ENCODE data around the gene FBXL17.
A peak's percentile ranks its signal among the peaks of the same experiment; 100 is the strongest.
"Not testable (repeated sequence)": the region's sequence is repeated elsewhere in the genome, so short reads cannot be mapped to it uniquely, and the experiment has no call there.

The FBXL17 gene

DNA sequence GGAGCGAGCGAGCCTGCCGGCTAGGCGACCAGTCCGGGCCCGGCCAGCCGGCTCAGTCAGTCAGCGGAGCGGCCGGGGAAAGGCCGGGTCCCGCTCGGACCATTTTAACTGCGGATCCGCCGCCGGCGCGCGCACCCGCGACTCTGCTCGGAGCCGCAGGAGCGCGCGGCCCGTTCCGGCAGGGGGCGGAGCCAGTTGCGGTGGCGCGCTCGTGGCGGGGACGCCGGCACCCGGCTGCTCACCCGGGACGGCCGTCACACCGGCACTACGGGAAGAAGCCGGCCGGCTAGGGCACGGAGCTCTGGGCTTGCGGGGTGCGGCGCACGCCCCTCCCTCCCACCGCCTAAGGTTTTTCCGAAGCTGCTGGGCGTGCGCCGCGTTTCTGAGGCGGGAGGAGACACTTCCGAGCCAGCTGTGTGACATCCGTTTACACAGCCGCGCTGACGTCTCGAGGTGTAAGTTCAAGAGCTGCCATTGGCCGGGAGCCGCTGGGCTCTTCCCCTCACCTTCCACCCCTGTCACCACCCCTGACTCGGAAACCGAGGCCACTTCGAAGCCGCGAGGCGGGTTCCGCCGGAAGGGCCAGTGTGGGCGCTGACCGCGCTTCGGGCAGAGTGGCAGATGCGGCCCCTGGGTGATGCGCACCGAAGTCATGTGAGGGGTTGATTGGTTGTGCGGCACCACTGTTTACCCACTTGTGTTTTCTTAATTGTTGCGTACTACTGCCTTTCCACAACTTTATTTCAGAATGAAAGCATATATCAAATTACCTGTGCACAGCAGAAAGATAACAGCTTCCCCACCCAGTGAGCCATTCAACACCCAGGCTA is at the start of gene FBXL17:
TSS of gene FBXL17 (minus strand) at position 145 of the 830 bp plus-strand sequence.
- peak; percentile 93 to 95 for DNase-seq

DNA sequence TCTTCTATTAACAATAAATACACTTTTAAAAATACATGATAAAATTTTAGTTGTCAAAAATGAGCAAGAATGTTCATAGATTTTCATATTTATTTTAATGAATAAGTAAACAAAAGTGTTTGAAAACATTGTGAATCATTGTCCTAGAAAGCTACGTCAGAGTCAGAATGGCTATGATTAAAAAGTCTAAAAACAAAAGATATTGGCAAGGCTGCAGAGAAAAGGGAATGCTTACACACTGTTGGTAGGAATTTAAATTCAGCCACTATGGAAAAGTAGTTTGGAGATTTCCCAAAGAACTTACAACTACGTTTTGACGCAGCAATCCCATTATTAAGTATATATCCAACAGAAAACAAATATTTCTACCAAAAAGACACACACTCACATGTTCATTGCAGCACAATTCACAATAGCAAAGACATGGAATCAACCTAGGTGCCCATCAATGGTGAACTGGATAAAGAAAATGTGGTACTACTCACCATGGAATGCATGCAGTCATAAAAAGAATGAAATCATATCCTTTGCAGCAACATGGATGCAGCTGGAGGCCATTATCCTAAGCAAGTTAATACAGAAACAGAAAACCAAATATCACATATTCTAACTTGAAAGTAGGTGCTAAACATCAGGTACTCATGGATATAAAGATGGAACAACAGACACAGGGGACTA is 49.2 kb upstream of the FBXL17 start:
- no peak for DNase-seq

DNA sequence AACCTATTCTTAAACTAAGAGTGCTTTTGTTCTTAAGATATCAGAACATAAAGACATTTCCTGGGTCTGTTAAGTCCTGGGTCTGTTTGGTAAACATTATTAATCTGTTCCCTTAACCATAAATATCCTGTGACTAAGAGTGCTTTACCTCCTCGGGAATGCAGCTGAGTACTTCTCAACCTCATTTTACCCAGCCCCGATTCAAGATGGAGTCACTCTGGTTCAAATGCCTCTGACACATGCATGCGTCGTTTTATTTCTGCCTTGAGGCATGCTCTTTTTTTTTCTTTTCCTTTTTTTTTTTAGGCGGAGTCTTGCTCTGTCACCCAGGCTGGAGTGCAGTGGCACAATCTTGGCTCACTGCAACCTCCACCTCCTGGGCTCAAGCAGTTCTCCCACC is 39.8 kb upstream of the FBXL17 start:
- no peak for DNase-seq

DNA sequence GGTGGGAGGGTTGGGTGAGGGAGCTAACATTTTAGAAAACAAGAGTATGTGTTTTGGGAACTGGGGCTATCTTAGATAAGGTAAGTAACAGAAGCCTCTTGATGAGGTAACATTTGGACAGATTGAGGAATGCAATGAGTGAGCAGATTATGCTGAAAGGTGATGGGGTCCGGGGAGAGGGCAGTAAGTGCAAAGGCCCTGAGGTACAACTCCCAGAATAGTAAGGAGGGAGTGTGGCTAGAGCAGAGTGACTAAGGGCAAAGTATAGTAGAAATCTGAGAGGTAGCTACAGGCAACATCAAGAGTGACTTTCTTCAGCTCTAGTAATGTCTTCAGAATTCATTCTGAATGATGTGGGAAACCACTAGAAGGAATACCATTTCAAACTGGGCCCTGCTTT is 38.9 kb upstream of the FBXL17 start:
- no peak for DNase-seq

DNA sequence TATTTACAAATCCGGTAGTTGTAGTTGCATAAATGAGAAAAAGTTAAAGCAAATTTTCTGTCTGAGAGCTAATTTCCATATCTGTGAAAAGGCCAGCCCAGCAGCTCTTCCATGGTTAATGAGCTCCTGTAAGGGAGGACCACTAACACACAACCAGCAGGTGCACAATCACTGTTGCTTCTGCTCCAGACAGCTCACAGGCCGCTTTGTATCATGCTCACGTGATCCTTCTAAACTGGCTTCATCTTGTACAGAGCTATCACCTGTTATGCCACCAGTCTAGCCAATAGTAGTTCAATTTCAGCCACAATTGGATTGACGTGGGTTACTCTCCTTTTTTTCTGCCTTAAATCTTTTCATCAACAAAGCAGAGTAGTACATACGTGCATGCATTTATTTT is 38.3 kb upstream of the FBXL17 start:
- no peak for DNase-seq

DNA sequence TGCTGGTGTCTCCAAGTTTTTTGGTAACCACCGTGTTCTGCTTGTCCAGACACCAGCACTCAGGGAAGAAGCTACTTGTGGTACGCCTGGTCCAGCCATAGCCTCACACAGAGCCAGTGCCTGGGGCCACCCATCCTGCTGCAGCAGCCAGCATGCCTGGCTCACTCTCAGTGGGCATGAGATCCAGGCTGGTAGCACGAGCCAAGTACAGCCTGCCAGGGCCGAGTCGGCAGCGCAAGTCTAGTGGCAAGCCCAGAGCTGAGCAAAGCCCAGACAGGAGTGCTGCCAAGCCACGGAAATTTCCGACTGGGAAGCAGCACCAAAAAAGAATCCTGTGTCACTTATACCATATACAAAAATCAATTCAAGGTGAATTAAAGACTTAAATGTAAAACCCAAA is 36.3 kb upstream of the FBXL17 start:
- DNase-seq = no peak

DNA sequence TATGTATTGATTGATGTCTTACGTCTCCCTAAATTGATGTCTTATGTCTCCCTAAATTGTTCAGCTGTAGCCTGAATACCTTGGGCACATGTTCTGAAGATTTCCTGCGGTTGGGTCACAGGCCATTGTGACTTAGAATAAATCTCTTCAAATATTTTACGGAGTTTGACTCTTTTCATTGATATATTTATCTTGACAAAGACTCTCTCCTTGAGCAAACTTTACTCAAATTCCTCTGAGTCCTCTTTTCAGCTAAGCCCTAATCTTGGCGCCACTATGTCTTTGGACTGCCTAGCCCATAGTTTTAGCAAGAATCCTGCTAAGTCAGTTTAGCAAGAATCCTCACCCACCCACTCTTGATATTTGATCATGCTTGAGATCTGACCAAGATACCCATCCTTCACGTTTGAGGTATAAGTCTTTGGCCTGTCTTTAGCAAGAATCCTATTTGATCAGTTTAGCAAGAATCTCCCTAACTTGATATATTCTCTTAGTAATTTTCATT is 35.3 kb upstream of the FBXL17 start:
- no peak for DNase-seq

DNA sequence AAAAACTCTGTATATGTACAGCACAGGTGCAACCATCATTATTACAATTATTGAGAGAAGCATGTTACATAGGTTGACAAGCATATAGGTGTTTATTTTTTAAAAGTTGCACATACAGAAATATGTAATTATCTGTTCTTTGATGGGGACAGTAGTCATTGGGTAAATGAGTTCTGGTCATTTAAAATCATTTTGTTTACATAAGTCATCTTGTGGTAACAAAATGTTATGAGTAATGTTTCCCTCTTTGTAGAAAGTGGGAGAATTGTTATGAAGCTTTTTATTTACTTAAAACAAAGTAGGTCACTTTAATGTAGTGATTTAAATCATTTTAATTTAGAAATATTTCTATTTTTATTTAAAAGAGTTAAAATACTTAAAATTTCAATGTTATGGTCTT is 33.8 kb upstream of the FBXL17 start:
- DNase-seq = no peak

DNA sequence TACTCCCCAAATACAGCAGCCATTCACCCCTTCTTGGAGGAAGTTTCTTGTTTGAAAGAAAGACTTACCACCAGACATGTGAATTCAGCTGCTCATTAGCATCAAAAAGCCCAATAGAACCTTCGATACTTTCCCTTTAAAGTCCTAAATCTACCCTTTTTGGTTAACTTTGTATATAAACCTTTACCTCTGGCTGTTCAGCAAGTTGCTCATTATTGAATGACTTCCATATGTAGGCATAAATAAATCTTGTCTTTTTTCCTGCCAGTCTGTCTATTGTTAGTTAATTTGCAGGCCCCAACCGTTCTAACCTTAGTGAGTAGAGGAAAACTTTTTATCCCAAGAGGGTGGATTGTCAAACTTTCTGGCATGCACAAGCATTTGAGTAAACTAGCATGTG is 27.9 kb upstream of the FBXL17 start:
- DNase-seq = no peak

DNA sequence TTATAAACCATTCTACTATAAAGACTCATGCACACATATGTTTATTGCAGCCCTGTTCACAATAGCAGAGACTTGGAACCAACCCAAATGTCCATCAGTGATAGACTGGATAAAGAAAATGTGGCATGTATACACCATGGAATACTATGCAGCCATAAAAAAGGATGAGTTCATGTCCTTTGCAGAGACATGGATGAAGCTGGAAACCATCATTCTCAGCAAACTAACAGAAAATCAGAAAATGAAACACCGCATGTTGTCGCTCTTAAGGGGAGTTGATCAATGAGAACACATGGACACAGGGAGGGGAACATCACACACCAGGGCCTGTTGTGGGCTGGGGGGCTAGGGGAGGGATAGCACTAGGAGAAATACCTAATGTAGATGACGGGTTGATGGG is 23.3 kb upstream of the FBXL17 start:
- DNase-seq = not testable (repeated sequence)

DNA sequence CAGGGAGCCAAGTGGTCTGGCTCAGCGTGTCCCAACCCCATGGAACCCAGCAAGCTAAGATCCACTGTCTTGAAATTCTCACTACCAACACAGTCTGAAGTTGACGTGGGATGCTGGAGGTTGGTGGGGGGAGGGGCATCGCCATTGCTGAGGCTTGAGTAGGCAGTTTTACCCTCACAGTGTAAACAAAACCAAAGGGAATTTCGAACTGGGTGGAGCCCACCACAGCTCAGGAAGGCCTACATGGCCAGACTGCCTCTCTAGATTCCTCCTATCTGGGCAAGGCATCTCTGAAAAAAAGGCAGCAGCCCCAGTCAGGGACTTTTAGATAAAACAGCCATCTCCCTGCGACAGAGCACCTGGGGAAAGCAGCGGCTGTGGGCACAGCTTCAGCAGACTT is 17.1 kb upstream of the FBXL17 start:
- no peak for DNase-seq

DNA sequence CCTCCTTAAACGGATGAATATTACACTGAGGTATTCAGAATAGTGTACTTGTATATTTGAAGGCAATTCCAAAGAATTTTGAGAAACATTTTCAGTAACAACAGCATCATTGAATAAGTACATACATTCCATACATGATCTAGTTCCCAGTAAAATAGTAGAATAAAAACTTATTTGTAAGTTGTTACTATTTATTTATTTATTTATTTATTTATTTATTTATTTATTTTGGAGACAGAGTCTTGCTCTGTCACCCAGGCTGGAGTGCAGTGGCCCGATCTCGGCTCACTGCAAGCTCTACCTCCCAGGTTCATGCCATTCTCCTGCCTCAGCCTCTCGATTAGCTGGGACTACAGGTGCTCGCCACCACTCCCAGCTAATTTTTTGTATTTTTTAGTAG is 14.9 kb upstream of the FBXL17 start:
- DNase-seq = not testable (repeated sequence)

DNA sequence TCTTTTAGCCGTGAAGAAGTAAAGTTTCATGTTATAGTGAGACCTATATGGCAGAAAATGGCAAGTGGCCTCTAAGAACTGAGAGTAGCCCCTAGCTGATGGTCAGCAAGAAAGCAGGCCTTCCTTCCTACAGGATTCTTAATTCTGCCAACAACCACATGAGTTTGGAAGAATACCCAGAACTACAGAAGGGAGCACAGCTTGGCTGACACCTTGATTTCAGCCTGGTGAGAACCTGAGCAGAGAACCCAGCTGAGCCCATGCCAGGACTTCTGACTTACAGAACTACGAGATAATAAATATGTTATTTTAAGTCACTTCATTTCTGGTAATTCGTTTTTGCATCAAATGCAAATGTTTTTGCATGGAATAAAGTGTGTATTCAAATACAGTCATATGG is 5.9 kb upstream of the FBXL17 start:
- no peak for DNase-seq

DNA sequence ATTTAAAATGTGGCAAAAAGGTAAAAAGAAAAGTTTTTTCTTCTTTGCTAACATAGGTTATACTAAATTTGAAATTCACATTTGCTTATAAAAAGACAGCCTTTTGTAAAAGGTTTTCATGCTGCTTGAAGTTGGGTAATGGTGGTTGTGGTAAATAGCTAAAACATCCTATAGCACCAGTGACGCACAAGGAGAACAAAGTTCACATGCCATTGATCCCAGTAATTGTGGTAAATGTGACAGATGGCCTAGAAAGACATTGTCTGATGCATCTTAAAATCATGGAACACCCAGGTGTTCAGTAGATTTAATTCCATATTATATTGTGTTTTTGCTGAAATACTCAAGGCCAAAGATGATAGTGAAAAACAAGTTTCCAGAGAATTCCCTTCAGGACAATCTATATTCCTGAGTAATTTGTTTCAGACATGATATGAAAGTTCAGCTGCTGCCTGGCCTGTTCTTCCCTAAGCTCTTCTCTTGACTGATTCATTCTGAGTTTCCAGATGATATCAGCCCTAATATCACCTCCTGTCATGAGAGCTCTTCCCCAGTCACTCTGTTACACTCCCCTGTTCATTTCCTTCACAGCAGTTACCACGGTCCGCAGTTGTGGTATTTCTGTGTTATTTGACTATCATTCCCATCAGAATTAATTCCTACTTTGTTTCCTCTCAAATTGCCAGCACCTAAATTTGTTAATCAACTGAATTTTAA is 4.6 kb upstream of the FBXL17 start:
- no peak for DNase-seq

DNA sequence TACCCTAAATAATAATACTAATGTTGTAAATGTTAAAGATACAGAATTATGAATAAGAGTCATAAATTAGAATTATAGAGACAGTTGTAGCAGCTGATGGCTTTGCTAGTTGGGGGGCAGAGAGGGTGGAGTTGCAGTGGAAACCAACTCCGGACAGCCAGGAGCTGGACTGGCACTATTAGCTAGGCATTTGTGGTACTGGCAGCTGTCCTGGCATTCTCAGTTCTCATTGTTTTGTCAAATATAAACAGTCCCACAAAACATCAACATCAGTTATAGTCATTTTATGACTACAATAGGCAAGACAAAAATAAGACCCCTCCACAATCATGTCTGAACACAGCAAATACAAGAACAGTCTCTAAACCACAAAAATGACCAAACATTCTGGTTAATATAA is 2.8 kb upstream of the FBXL17 start:
- no peak for DNase-seq

DNA sequence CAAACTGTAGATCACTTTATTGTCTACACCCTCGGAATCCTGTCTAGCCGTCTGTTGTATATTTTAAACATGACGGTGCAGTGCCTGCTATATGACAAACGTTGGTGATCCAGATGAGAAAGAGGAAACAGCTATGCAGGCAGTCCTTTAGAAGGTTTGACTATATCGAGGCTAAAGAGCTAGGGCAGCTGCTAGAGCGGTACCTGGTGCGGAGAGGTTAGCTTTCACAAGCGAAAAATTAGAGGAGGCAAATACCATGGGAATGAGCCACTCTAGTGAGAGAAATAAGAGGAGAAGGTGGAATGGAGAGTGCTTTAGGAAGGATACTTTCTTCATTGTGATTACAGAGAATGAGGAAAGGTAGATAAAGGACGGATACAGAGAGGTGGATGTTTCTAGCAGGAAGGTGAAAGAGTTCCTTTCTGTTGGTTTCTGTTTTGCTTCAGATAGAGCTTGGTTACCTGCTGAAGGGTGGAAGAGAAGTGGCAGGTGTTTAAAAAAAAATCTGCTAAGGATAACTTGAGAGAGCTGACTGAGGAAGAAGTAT is 959 bp upstream of the FBXL17 start:
- peak; percentile 32 to 51 for DNase-seq

DNA sequence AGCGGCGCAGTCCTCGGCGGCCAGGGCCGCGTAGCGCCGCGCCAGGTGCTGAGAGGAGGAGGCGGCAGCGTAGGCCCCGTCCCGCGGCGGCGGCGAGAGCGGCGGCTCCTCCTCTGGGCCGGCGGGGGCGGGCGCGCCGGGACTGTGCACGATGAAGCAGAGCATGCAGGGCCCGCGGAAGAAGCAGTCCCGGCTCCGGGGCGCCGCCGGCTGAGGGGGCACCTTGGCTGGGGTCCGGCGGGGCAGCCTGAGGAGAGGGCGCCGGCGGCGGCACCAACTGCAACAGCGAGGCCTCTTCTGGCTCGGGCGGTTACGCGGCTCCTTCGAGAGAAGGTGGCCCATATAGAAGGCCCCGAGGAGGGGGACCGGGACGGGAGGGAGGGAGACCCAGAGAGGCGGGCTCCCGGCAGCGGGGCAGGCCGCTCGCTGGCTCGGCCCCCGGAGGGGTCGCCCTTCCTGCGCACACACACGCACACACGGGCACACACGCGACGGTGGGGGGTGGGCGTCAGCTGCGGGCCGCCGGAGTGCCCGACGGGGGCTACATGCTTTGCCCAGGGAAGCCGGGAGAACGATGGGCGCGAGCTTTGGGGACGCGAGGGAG is 446 bp downstream of the FBXL17 start:
- peak; percentile 76 to 77 for DNase-seq

DNA sequence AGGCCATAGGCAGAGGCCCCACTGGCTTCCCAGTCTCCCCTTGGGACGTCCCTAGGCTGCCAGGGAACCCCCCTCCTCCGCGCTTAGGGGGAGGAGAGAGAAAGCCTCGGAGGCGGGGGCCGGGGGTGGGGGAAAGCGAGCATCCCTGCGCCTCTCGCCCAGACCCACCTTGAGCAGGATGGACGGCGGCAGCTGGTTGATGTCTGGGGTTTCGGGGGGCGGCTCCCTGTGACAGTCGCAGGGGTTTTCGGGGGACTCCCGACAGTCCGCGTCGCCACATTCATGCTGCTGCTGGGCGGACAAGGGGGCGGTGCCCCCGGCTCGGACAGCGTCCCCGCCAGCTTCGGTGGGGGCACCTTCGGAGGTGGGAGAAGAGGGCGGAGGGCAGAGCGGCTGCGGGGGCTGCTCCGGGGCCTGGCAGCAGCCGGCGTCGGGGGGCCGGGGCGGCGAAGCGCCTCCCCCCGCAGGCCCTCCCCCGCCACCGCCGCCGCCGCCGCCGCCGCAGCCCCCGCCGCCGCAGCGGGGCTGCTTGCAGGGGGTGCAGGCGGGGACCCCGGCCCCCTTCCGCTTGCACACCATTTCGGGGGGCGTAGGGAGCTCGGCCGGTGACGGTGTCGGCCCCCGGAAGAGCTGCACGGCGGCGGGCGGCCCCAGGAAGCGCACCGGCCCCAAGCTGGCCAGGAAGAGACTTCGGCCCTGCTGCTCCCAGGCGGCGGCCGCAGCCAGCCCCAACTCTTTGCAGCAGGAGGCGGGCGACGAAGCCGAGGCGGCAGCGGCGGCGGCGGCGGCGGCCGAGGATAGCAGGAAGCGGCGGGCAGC is 1.2 kb downstream of the FBXL17 start:
- DNase-seq = peak; percentile 64

DNA sequence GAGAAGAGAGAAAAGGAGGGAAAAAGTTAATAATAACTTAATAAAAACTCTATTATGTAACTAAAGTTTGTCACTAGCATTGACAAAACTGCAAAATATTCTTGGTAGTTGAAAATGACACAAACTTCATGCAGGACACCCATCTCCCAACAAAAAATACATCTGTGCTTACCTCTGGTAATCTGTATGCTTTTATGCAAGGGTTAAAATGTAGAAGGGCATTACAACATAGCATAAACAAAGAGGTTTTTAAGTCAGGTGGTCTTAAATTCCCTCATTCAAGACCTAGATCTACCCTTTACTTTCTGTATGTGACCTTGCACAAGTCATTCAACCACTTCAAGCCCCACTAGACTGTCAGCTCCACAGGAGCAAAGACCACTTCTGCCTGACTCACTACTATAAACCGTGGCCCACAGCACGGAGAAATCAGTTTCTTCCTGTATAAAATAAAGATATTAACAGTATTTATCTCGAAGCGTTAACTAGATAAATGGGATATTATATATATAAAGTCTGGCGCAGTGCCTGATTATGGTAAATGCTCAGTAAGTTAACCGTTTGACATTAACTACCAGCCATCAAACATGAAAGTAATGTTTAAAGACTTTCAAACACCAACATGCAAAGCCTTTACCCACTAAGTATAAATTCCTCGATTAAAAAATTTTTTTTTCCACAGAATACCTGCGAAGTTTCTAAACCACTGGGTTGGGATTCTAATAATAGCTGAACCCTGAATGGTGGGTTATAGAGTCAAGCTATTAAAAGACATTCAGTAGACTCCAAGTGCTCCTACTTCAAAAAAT is 2.0 kb downstream of the FBXL17 start:
- peak in 1 of 2 donors; percentile 14 for DNase-seq

DNA sequence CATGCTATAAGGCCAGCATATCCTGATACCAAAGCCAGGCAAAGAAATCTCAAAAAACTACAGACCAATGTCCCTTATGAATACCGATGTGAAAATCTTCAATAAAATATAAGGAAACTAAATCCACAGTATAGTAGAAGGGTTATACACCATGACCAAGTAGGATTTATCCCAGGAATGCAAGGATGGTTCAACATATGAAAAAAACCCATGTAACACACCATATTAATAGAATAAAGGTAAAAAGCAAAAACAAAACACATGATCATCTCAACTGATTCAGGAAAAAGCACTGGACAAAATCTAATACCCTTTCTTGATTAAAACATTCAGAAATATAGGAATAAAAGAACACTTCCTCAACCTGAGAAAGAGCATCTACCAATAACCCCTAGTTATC is 6.1 kb downstream of the FBXL17 start:
- no peak for DNase-seq

DNA sequence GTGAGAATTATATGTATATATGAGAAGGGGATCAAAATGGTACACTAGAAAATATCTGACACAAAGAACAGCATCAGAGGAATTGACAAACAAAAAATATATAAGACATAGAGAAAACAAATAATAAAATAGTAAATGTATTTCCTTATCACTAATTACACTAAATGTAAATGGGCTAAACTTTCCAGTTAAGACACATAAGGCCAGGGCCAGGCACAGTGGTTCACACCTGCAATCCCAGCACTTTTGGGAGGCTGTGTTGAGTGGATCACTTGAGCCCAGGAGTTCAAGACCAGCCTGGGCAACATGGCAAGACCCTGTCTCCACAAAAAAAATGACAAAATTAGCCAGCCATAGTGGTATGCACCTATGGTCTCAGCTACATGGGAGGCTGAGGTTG is 8.5 kb downstream of the FBXL17 start:
- no peak for DNase-seq
